IMR-90 (cell line): Measurements from ENCODE around the gene ALDH3A2.

ENCODE experiments used
- CEBPB ChIP-seq: IDR thresholded peaks from 2 replicates; pipeline ENCODE4 v1.6.1; 2012; ENCODE audit warnings: low read depth, low read length, improper control_type of control experiment
- MXI1 ChIP-seq: IDR thresholded peaks from 2 replicates; pipeline ENCODE4 v1.6.1; 2012; ENCODE audit warnings: low read depth, mild to moderate bottlenecking, low read length, moderate library complexity, borderline replicate concordance
- NFE2L2 ChIP-seq: fragments of 150-350 bp; IDR thresholded peaks from 2 replicates; pipeline ENCODE4 v1.6.1; 2016; ENCODE audit warnings: low read depth, mild to moderate bottlenecking, low read length
- POLR2A ChIP-seq: IDR thresholded peaks from 2 replicates; pipeline ENCODE4 v1.6.1; 2012; ENCODE audit warnings: mild to moderate bottlenecking, low read depth, low read length
- RFX5 ChIP-seq: IDR thresholded peaks from 2 replicates; pipeline ENCODE4 v1.8.0; 2012; ENCODE audit warnings: low read depth, mild to moderate bottlenecking, low read length, moderate library complexity
- TF ChIP-seq, protein P1 (sequence below): conservative IDR thresholded peaks from 2 replicates; pipeline ENCODE4 v1.5.1; 2012; ENCODE audit warnings: mild to moderate bottlenecking, low read depth, low read length, improper control_type of control experiment

DNA sequence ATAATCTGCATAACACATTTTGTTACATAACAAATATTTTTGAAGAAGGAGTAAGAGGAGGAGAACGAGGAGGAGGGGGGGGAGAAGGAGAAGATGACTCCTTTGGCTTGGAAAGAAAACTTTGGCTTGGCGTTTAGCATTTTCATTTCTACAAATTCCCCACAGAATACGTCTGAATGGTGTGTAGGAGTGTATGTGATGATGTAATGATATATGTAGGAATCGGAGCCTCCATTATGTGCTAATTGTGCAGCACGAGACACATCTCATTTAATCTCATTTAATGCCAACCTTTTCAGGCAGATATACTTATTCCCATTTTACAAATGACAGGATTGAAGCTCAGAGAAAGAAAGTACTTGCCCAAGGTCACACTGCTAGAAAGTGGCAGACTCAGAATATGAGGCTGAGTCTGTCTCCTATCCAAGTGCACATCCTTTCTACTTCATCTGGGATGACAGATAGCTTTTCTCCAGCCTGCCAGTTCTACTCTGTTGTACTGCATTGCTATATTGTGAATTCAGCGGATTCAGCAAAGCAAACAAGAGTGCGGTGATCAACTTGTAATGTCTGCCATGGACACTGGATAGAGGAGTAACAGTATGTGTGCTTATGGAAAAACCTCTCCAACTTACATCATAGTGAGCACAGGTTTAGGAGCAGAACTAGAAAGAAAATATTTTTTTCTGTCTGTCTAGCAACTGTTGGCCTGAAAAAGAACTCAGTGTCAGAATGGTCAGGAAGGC is 78.3 kb downstream of the ALDH3A2 start:
- TF ChIP-seq CEBPB (no peak), POLR2A (no peak), MXI1 (no peak), NFE2L2 (no peak), RFX5 (no peak)
- TF ChIP-seq, protein P1, sequence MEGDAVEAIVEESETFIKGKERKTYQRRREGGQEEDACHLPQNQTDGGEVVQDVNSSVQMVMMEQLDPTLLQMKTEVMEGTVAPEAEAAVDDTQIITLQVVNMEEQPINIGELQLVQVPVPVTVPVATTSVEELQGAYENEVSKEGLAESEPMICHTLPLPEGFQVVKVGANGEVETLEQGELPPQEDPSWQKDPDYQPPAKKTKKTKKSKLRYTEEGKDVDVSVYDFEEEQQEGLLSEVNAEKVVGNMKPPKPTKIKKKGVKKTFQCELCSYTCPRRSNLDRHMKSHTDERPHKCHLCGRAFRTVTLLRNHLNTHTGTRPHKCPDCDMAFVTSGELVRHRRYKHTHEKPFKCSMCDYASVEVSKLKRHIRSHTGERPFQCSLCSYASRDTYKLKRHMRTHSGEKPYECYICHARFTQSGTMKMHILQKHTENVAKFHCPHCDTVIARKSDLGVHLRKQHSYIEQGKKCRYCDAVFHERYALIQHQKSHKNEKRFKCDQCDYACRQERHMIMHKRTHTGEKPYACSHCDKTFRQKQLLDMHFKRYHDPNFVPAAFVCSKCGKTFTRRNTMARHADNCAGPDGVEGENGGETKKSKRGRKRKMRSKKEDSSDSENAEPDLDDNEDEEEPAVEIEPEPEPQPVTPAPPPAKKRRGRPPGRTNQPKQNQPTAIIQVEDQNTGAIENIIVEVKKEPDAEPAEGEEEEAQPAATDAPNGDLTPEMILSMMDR, result no peak
